Measurements from ENCODE around the gene HDAC3. TPM values are rescaled to one million over a fixed set of nuclear protein-coding genes. Genes with fewer than 3 reads are reported as not detected.

HDAC3 gene
- total RNA-seq, 2 donors from 2014 or later: 53.5 to 56.2 TPM

DNA sequence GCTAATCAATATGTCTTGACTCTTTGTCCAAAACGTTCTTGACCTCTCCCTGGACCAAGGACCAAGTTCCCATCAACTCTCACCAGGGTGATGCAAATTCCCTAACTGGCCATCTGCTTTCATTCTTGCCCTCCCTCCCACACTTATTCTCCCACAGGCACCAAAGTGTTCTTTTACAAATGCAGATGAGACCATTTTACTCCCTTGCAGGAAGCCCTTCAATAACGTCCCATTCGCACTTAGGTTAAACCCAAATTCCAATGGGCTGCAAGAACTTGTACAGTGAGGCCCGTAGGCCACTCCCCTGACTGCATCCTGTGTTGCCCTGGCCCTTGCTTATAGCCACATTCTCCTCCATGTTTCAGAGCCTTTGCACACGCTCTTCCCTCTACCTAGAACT is 38.1 kb upstream of the HDAC3 start:
- Histone ChIP-seq H3K4me1 (ENCODE audit: control insufficient read depth in 1 of 2, low read depth in 2 of 2) (peaks cover 0 to 3% of the 10 kb centered on the region in 2 donors), H3K4me3 (no peak overlapping the region), H3K27ac (no peak overlapping the region), H3K9me3 (no peaks in the 10 kb centered on the region), H3K36me3 (no peaks in the 10 kb centered on the region), H3K27me3 (replicated peaks; ENCODE audit: insufficient read depth) (no peaks in the 10 kb centered on the region)
- TF ChIP-seq, protein P1, sequence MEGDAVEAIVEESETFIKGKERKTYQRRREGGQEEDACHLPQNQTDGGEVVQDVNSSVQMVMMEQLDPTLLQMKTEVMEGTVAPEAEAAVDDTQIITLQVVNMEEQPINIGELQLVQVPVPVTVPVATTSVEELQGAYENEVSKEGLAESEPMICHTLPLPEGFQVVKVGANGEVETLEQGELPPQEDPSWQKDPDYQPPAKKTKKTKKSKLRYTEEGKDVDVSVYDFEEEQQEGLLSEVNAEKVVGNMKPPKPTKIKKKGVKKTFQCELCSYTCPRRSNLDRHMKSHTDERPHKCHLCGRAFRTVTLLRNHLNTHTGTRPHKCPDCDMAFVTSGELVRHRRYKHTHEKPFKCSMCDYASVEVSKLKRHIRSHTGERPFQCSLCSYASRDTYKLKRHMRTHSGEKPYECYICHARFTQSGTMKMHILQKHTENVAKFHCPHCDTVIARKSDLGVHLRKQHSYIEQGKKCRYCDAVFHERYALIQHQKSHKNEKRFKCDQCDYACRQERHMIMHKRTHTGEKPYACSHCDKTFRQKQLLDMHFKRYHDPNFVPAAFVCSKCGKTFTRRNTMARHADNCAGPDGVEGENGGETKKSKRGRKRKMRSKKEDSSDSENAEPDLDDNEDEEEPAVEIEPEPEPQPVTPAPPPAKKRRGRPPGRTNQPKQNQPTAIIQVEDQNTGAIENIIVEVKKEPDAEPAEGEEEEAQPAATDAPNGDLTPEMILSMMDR (IDR thresholded peaks at IDR 0.05): no peak
- ATAC-seq (ENCODE audit: insufficient number of reproducible peaks, low FRiP score, low read depth) (no peak), DNase-seq (ENCODE audit: low spot score) (no peak)

DNA sequence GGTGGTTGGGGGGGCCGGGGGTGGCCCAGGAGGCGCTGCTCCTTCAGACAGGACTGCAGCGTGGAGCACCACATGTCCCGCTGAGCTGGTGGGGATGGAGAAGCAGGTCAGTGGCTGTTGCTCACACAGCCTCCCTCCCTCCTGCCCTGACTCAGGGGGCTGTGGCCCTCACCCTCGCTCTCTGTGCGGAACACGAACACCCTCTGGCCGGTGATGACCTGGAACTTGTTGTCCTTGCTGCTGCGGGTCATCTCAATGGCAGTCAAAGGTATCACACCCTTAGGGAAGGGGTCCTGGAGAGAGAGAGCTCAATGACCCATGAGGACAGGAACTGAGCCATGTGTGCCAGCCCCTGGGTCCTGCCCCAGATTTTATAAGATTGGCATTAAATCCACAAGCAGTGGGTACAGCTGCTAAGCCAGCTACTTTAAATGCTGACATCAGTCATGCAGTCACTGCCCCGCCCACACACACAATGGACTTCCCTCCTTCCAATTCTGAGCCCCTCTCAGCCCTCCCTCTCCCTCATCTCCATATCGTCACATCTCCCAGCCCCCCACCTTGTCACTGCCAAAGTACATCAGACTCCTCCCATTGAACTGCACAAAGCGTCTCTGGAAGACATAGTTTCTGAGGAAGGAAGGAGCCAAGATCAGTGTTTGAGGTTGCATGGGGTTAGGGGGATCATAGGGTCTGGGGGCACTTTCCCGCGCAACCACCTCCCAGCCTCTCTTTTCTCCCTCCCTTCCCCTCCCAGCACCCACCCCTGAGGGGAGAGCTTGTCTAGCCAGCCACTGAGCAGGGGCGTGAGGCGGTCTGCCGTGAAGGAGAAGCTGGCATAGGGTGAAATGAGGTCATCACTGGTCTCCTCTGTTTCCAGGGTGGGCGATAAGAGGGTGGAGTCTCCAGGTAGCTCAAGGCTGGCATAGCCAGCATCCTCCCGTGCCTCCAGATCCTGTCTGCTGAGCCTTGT is 36.5 kb upstream of the HDAC3 start:
- Histone ChIP-seq H3K36me3 (no peaks in the 10 kb centered on the region), H3K4me1 (ENCODE audit: control insufficient read depth in 1 of 2, low read depth in 2 of 2) (no peaks in the 10 kb centered on the region), H3K9me3 (no peaks in the 10 kb centered on the region), H3K27me3 (replicated peaks; ENCODE audit: insufficient read depth) (no peaks in the 10 kb centered on the region), H3K4me3 (no peak overlapping the region), H3K27ac (no peak overlapping the region)
- ATAC-seq (ENCODE audit: insufficient number of reproducible peaks, low FRiP score, low read depth) (no peak), DNase-seq (ENCODE audit: low spot score) (no peak)
- TF ChIP-seq, protein P1 (IDR thresholded peaks at IDR 0.05): no peak

DNA sequence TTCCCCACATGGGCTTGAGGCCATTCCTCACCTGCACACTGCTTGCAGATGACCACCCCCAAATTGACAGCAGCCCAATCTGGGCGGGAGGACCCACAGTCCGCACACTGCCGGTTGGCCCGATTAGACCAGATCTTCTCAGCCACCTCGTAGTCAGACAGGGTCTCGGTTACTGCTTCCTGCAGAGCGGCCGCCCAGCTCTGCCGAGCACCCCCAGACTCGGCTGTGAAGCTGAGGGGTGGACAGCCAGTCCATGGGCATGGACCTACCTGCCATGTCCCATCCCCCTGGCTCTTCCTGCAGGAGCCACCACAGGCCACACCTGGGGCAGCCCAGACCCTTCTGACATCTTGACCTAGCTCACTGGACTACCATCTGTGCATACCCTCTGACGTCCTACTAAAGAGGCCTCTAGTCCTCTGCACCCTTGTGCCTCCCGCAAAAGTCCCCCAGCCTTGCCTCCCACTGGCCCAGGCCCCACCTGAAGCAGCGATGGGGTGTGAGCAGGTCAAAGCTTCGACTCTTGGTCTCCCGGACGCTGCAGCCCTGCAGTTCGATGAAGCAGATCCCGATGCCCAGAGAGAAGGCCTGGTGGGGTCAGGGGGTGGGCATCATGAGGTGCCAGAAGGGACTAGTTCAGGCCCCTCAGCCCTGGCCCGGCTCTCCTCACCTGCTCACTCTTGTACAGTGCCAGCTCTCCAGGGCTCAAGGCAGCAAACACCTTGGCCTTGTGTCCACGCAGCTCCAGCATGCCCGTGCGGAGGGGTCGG is 35.6 kb upstream of the HDAC3 start:
- H3K36me3 ChIP-seq: no peaks in the 10 kb centered on the region
- H3K27ac ChIP-seq: no peak overlapping the region
- H3K4me3 ChIP-seq: no peak overlapping the region
- TF ChIP-seq, protein P1 (IDR thresholded peaks at IDR 0.05): no peak
- H3K4me1 ChIP-seq (ENCODE audit: control insufficient read depth in 1 of 2, low read depth in 2 of 2): no peaks in the 10 kb centered on the region
- H3K9me3 ChIP-seq: no peaks in the 10 kb centered on the region
- ATAC-seq (ENCODE audit: insufficient number of reproducible peaks, low FRiP score, low read depth) (no peak), DNase-seq (ENCODE audit: low spot score) (no peak)
- H3K27me3 ChIP-seq (replicated peaks; ENCODE audit: insufficient read depth): no peaks in the 10 kb centered on the region

DNA sequence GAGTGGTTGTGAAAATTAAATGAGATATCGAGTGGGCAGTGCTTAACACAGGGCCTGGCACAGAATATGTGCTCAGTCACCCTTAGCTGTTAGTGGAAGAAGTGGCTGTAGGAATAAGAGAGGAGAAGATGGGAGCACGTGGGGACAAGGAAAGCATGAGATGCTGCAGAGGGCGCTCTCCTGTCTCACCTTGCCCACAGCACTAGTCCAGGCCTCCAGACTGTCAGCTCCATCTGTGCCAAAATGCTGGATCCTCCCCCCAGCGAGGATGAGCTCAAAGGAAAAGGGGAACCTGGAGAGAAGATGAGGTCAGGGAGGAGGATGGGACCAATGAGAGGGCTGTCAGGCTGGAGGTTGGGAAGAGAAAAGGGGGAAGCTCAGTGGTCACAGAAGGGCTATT is 32.9 kb upstream of the HDAC3 start:
- Histone ChIP-seq H3K27ac (no peak overlapping the region), H3K36me3 (no peaks in the 10 kb centered on the region), H3K4me1 (ENCODE audit: control insufficient read depth in 1 of 2, low read depth in 2 of 2) (no peaks in the 10 kb centered on the region), H3K27me3 (replicated peaks; ENCODE audit: insufficient read depth) (no peaks in the 10 kb centered on the region), H3K9me3 (no peaks in the 10 kb centered on the region), H3K4me3 (no peak overlapping the region)
- DNase-seq (ENCODE audit: low spot score) (no peak), ATAC-seq (ENCODE audit: insufficient number of reproducible peaks, low FRiP score, low read depth) (no peak)
- TF ChIP-seq, protein P1 (IDR thresholded peaks at IDR 0.05): no peak

- no peaks in the 10 kb centered on the region for H3K36me3 ChIP-seq
- TF ChIP-seq, protein P1 (IDR thresholded peaks at IDR 0.05): no peak
Observed at GRCh38 chr5:141668601-141669265, 32.1 kb upstream of the HDAC3 start.

More at GRCh38 chr5:141668601-141669265, 32.1 kb upstream of the HDAC3 start:
- Histone ChIP-seq H3K4me1 (ENCODE audit: control insufficient read depth in 1 of 2, low read depth in 2 of 2) (no peaks in the 10 kb centered on the region), H3K4me3 (no peak overlapping the region), H3K27ac (no peak overlapping the region), H3K9me3 (no peaks in the 10 kb centered on the region), H3K27me3 (replicated peaks; ENCODE audit: insufficient read depth) (no peaks in the 10 kb centered on the region)
- ATAC-seq (ENCODE audit: insufficient number of reproducible peaks, low FRiP score, low read depth) (no peak), DNase-seq (ENCODE audit: low spot score) (no peak)
